H9 (cell line): ENCODE data around the gene COL18A1. TPM values are rescaled to one million over a fixed set of nuclear protein-coding genes. Genes with fewer than 3 reads are reported as not detected.
A peak's percentile ranks its signal among the peaks of the same experiment; 100 is the strongest.

ENCODE experiments used
- DNase-seq: peaks from one replicate; pipeline ENCODE4 v3.0.0-alpha.2; 2017
- H2AFZ ChIP-seq: one replicate; pipeline ENCODE4 v1.6.1; 2013; ENCODE audit warnings: mild to moderate bottlenecking, low read length, control low read depth, moderate library complexity
- H2AK5ac ChIP-seq: 2 replicates; pipeline ENCODE4 v1.6.1; 2013; ENCODE audit warnings: low read length, control low read depth, mixed read lengths; ENCODE audit not compliant: insufficient read length
- H2BK120ac ChIP-seq: one replicate; pipeline ENCODE4 v1.6.1; 2013; ENCODE audit warnings: low read depth, mild to moderate bottlenecking, low read length, control low read depth, inconsistent platforms; ENCODE audit not compliant: poor library complexity, severe bottlenecking
- H2BK12ac ChIP-seq: 2 replicates; pipeline ENCODE4 v1.6.1; 2013; ENCODE audit warnings: low read length, control low read depth, mixed read lengths, low read depth; ENCODE audit not compliant: insufficient read length
- H2BK15ac ChIP-seq: 2 replicates; pipeline ENCODE4 v1.6.1; 2013; ENCODE audit warnings: low read depth, low read length, control low read depth
- H2BK20ac ChIP-seq: one replicate; pipeline ENCODE4 v1.6.1; 2013; ENCODE audit warnings: low read depth, mild to moderate bottlenecking, low read length, control low read depth, inconsistent platforms; ENCODE audit not compliant: poor library complexity, severe bottlenecking
- H2BK5ac ChIP-seq: 2 replicates; pipeline ENCODE4 v1.6.1; 2013; ENCODE audit warnings: low read length, control low read depth, mixed read lengths; ENCODE audit not compliant: insufficient read length
- H3K14ac ChIP-seq: 2 replicates; pipeline ENCODE4 v1.6.1; 2013; ENCODE audit warnings: low read length, control low read depth; ENCODE audit not compliant: insufficient read depth
- H3K18ac ChIP-seq: 2 replicates; pipeline ENCODE4 v1.6.1; 2013; ENCODE audit warnings: low read depth, mild to moderate bottlenecking, mixed read lengths, low read length, control low read depth; ENCODE audit not compliant: insufficient read length
- H3K23ac ChIP-seq: 2 replicates; pipeline ENCODE4 v1.6.1; 2013; ENCODE audit warnings: low read length, control low read depth, mixed read lengths, low read depth; ENCODE audit not compliant: insufficient read length
- H3K23me2 ChIP-seq: 2 replicates; pipeline ENCODE4 v1.6.1; 2013; ENCODE audit warnings: low read depth, mild to moderate bottlenecking, mixed read lengths, low read length, control low read depth; ENCODE audit not compliant: insufficient read length, poor library complexity, severe bottlenecking
- H3K27ac ChIP-seq: 2 replicates; pipeline ENCODE4 v1.5.1; 2013; ENCODE audit warnings: low read length, control low read depth, mixed read lengths, low read depth; ENCODE audit not compliant: insufficient read length
- H3K27me3 ChIP-seq: 2 replicates; pipeline ENCODE4 v1.6.1; 2013; ENCODE audit warnings: low read length, control low read depth, inconsistent platforms; ENCODE audit not compliant: insufficient read depth
- H3K4ac ChIP-seq: 2 replicates; pipeline ENCODE4 v1.6.1; 2013; ENCODE audit warnings: low read depth, mild to moderate bottlenecking, control low read depth, inconsistent platforms, low read length, moderate library complexity
- H3K4me1 ChIP-seq: 2 replicates; pipeline ENCODE4 v1.6.1; 2013; ENCODE audit warnings: low read length, control low read depth, inconsistent platforms; ENCODE audit not compliant: insufficient read depth
- H3K4me2 ChIP-seq: 2 replicates; pipeline ENCODE4 v1.6.1; 2013; ENCODE audit warnings: low read length, control low read depth, mixed read lengths; ENCODE audit not compliant: insufficient read length, insufficient read depth
- H3K56ac ChIP-seq: 2 replicates; pipeline ENCODE4 v1.6.1; 2013; ENCODE audit warnings: low read depth, mild to moderate bottlenecking, mixed read lengths, low read length, control low read depth; ENCODE audit not compliant: insufficient read length
- H3K79me1 ChIP-seq: 2 replicates; pipeline ENCODE4 v1.6.1; 2013; ENCODE audit warnings: low read depth, mild to moderate bottlenecking, moderate library complexity, low read length, control low read depth, inconsistent platforms; ENCODE audit not compliant: insufficient read depth, poor library complexity, severe bottlenecking
- H3K79me2 ChIP-seq: 2 replicates; pipeline ENCODE4 v1.6.1; 2013; ENCODE audit warnings: low read length, control low read depth, inconsistent platforms; ENCODE audit not compliant: insufficient read depth
- H3K9ac ChIP-seq: 2 replicates; pipeline ENCODE4 v1.6.1; 2013; ENCODE audit warnings: low read length, control low read depth, mixed read lengths; ENCODE audit not compliant: insufficient read length; ENCODE audit errors: extremely low read depth
- H3K9me3 ChIP-seq: one replicate; pipeline ENCODE4 v1.6.1; 2013; ENCODE audit warnings: low read depth, low read length, inconsistent platforms; ENCODE audit not compliant: control insufficient read depth
- H3T11ph ChIP-seq: one replicate; pipeline ENCODE4 v1.6.1; 2013; ENCODE audit warnings: mild to moderate bottlenecking, low read length, control low read depth, inconsistent platforms
- H4K20me1 ChIP-seq: one replicate; pipeline ENCODE4 v1.6.1; 2013; ENCODE audit not compliant: control insufficient read depth, insufficient read length, insufficient read depth
- H4K5ac ChIP-seq: 2 replicates; pipeline ENCODE4 v1.6.1; 2013; ENCODE audit warnings: low read depth, mild to moderate bottlenecking, mixed read lengths, low read length, control low read depth; ENCODE audit not compliant: insufficient read length
- H4K8ac ChIP-seq: replicated peaks from 2 replicates; pipeline ENCODE4 v1.6.1; 2013; ENCODE audit warnings: low read length, control low read depth, mixed read lengths, low read depth; ENCODE audit not compliant: insufficient read length
- H4K91ac ChIP-seq: 2 replicates; pipeline ENCODE4 v1.6.1; 2013; ENCODE audit warnings: low read depth, mild to moderate bottlenecking, moderate library complexity, mixed read lengths, low read length, control low read depth; ENCODE audit not compliant: insufficient read length
- H3K27ac Mint-ChIP-seq, 3 experiments: 2 replicates in 2 of 3; 3 replicates in 1 of 3; pipeline ENCODE4 v1.8.0; 2020 to 2021; ENCODE audit warnings: mixed read lengths in 3 of 3, mild to moderate bottlenecking in 1 of 3, moderate library complexity in 1 of 3
- H3K27me3 Mint-ChIP-seq: 2 replicates; pipeline ENCODE4 v1.8.0; 2021; ENCODE audit warnings: low read depth, mild to moderate bottlenecking, moderate library complexity, mixed read lengths
- H3K36me3 Mint-ChIP-seq, 3 experiments: 2 replicates in 2 of 3; 3 replicates in 1 of 3; pipeline ENCODE4 v1.8.0; 2020 to 2021; ENCODE audit warnings: low read depth in 3 of 3, mixed read lengths in 3 of 3; ENCODE audit not compliant: insufficient read depth in 1 of 3
- H3K4me1 Mint-ChIP-seq, 2 experiments: 2 replicates each; pipeline ENCODE4 v1.8.0; 2020; ENCODE audit warnings: mixed read lengths in 2 of 2
- H3K4me3 Mint-ChIP-seq, 2 experiments: 2 replicates in 1 of 2; 3 replicates in 1 of 2; pipeline ENCODE4 v1.8.0; 2020 to 2021; ENCODE audit warnings: mild to moderate bottlenecking in 2 of 2, mixed read lengths in 2 of 2, moderate library complexity in 1 of 2
- H3K9me3 Mint-ChIP-seq, 2 experiments: 2 replicates in 1 of 2; 3 replicates in 1 of 2; pipeline ENCODE4 v1.8.0; 2020; ENCODE audit warnings: mild to moderate bottlenecking in 2 of 2, mixed read lengths in 2 of 2, moderate library complexity in 1 of 2
- CTCF ChIP-seq: fragments of 200-600 bp; sonication (generic); conservative IDR thresholded peaks from 3 replicates; pipeline ENCODE4 v1.8.0; 2021; ENCODE audit warnings: antibody characterized with exemption, mild to moderate bottlenecking
- WGBS: extraction: QIAGEN DNeasy Blood & Tissue Kit; methylation state at CpG from one replicate; pipeline ENCODE4 v1.1.7; 2013; ENCODE audit warnings: missing lambda C conversion rate, low lambda C conversion rate, mixed read lengths; ENCODE audit not compliant: insufficient read length; ENCODE audit errors: extremely low coverage; 5-methylcytosine and 5-hydroxymethylcytosine counted together
- total RNA-seq: library from RNA; stranded (reverse); gene quantifications from 2 replicates; pipeline ENCODE4 v1.2.1, GENCODE V29; 2021

The COL18A1 gene
- total RNA-seq, 1 experiment from 2014 or later = 232 TPM

- Mint-ChIP-seq H3K36me3 (no peaks in the 10 kb centered on the region), H3K27ac (peak overlapping the region in 2 of 3 experiments; percentile 52 to 65; a peak in 1 of 7 replicates), H3K4me3 (no peak overlapping the region), H3K27me3 (no peaks in the 10 kb centered on the region; the same call in none of the 2 replicates), H3K9me3 (no peaks in the 10 kb centered on the region), H3K4me1 (peaks cover 56 to 64% of the 10 kb centered on the region in 2 experiments)
- Histone ChIP-seq H2AFZ (no peak overlapping the region), H4K20me1 (no peaks in the 10 kb centered on the region), H3K27me3 (no peaks in the 10 kb centered on the region), H2BK15ac (no peak overlapping the region), H2BK12ac (no peak overlapping the region), H3K23ac (no peak overlapping the region), H3K79me1 (no peaks in the 10 kb centered on the region), H3K56ac (no peak overlapping the region), H2BK5ac (no peak overlapping the region), H3K4ac (no peak overlapping the region), H3K18ac (no peak overlapping the region), H3T11ph (no peak overlapping the region), H3K14ac (no peak overlapping the region), H2AK5ac (no peak overlapping the region), H3K23me2 (no peaks in the 10 kb centered on the region), H3K79me2 (no peaks in the 10 kb centered on the region), H4K5ac (no peak overlapping the region), H3K9me3 (no peaks in the 10 kb centered on the region), H4K91ac (no peak overlapping the region), H2BK120ac (no peak overlapping the region), H3K9ac (no peak overlapping the region), H2BK20ac (no peak overlapping the region), H3K4me1 (0 out of 2 replicates have a peak, but pooled peaks cover 2% of the 10 kb centered on the region), H4K8ac (no peak overlapping the region), H3K27ac (no peak overlapping the region), H3K4me2 (no peak overlapping the region)
- peak; percentile 63 for TF ChIP-seq CTCF
- no peak for DNase-seq
- no CpG with 5 or more reads among the region's 41 CpGs for WGBS
Observed at GRCh38 chr21:45357436-45358260, 47.3 kb upstream of the COL18A1 start.
